HEK293T (cell line): ENCODE results near the gene STAT5B.

Experiments
- CTCF ChIA-PET: fragments of 350-600 bp; formaldehyde crosslinking; extraction: SDS; loops from one replicate; lab custom pipeline; 2021; ENCODE audit warnings: antibody characterized with exemption, inconsistent platforms; lab: Yijun Ruan, JAX
- POLR2A ChIA-PET: fragments of 350-600 bp; formaldehyde crosslinking; extraction: SDS; loops from one replicate; lab custom pipeline; 2020; ENCODE audit warnings: antibody characterized with exemption, inconsistent platforms; lab: Yijun Ruan, JAX
- DNase-seq: peaks from one replicate; pipeline ENCODE4 v3.0.0; 2012; ENCODE audit warnings: mixed read lengths; ENCODE audit errors: extremely low spot score
- ARNT ChIP-seq: fragments of 450-650 bp; IDR thresholded peaks from 2 replicates; pipeline ENCODE4 v1.6.1; 2017; ENCODE audit warnings: mild to moderate bottlenecking
- BHLHE40 ChIP-seq: fragments of 450-650 bp; IDR thresholded peaks from 2 replicates; pipeline ENCODE4 v1.6.1; 2016; ENCODE audit warnings: mild to moderate bottlenecking, moderate library complexity, borderline replicate concordance
- CTBP1 ChIP-seq: fragments of 450-650 bp; IDR thresholded peaks from 2 replicates; pipeline ENCODE4 v1.6.1; 2016; ENCODE audit warnings: borderline replicate concordance
- ELF4 ChIP-seq: fragments of 450-650 bp; IDR thresholded peaks from 2 replicates; pipeline ENCODE4 v1.6.1; 2017; ENCODE audit warnings: antibody characterized with exemption
- FOXA1 ChIP-seq: fragments of 450-650 bp; IDR thresholded peaks from 2 replicates; pipeline ENCODE4 v1.6.1; 2016; ENCODE audit warnings: mild to moderate bottlenecking
- FOXK2 ChIP-seq: fragments of 450-650 bp; IDR thresholded peaks from 2 replicates; pipeline ENCODE4 v1.6.1; 2016; ENCODE audit warnings: mild to moderate bottlenecking
- FOXM1 ChIP-seq: fragments of 450-650 bp; IDR thresholded peaks from 2 replicates; pipeline ENCODE4 v1.6.1; 2017; ENCODE audit warnings: mild to moderate bottlenecking, borderline replicate concordance
- HDGF ChIP-seq: fragments of 450-650 bp; IDR thresholded peaks from 2 replicates; pipeline ENCODE4 v1.6.1; 2017; ENCODE audit warnings: antibody characterized with exemption, borderline replicate concordance
- L3MBTL2 ChIP-seq: fragments of 450-650 bp; conservative IDR thresholded peaks from 2 replicates; pipeline ENCODE4 v1.6.1; 2016; ENCODE audit warnings: mild to moderate bottlenecking
- LEF1 ChIP-seq: fragments of 450-650 bp; IDR thresholded peaks from 2 replicates; pipeline ENCODE4 v1.6.1; 2017; ENCODE audit warnings: mild to moderate bottlenecking, borderline replicate concordance
- NFRKB ChIP-seq: fragments of 450-650 bp; IDR thresholded peaks from 2 replicates; pipeline ENCODE4 v1.6.1; 2016; ENCODE audit warnings: mild to moderate bottlenecking, moderate library complexity
- PKNOX1 ChIP-seq: fragments of 450-650 bp; IDR thresholded peaks from 2 replicates; pipeline ENCODE4 v1.6.1; 2016
- SP1 ChIP-seq: fragments of 450-650 bp; IDR thresholded peaks from 2 replicates; pipeline ENCODE4 v1.6.1; 2017
- SUZ12 ChIP-seq: fragments of 450-650 bp; IDR thresholded peaks from 2 replicates; pipeline ENCODE4 v1.6.1; 2016; ENCODE audit warnings: mild to moderate bottlenecking
- TARDBP ChIP-seq: fragments of 450-650 bp; IDR thresholded peaks from 2 replicates; pipeline ENCODE4 v1.6.1; 2016
- ZNF384 ChIP-seq: fragments of 450-650 bp; IDR thresholded peaks from 2 replicates; pipeline ENCODE4 v1.6.1; 2016

The STAT5B gene

GRCh38 chr17:42284566-42284965 lies 8.4 kb upstream of the STAT5B start:
- TF ChIP-seq HDGF (no peak), FOXK2 (no peak), L3MBTL2 (no peak), FOXM1 (no peak), CTBP1 (no peak), LEF1 (no peak), ELF4 (no peak), BHLHE40 (no peak), ARNT (no peak), ZNF384 (no peak), SUZ12 (no peak), PKNOX1 (no peak), TARDBP (no peak), NFRKB (no peak), SP1 (no peak), FOXA1 (no peak)
- DNase-seq = no peak
- ChIA-PET CTCF (no interaction called here), POLR2A (no interaction called here)

- DNase-seq = no peak
- ChIA-PET POLR2A (no interaction called here), CTCF (no interaction called here)
- TF ChIP-seq FOXA1 (no peak), NFRKB (no peak), LEF1 (no peak), SP1 (no peak), ZNF384 (no peak), PKNOX1 (no peak), ARNT (no peak), HDGF (no peak), CTBP1 (no peak), FOXM1 (no peak), BHLHE40 (no peak), TARDBP (no peak), FOXK2 (no peak), L3MBTL2 (no peak), ELF4 (no peak), SUZ12 (no peak)
These were observed 7.8 kb upstream of the STAT5B start for GRCh38 chr17:42284024-42284369.

- DNase-seq = no peak
- TF ChIP-seq ZNF384 (no peak), BHLHE40 (no peak), CTBP1 (no peak), ELF4 (no peak), TARDBP (no peak), HDGF (no peak), SUZ12 (no peak), LEF1 (no peak), L3MBTL2 (no peak), NFRKB (no peak), FOXM1 (no peak), FOXA1 (no peak), SP1 (no peak), PKNOX1 (no peak), ARNT (no peak), FOXK2 (no peak)
- CTCF ChIA-PET = no interaction called here
- POLR2A ChIA-PET = no interaction called here
These were observed 7.2 kb upstream of the STAT5B start for GRCh38 chr17:42283241-42284023.

GRCh38 chr17:42282478-42283080 lies 6.4 kb upstream of the STAT5B start:
- DNase-seq = no peak
- no peak for TF ChIP-seq L3MBTL2
- TF ChIP-seq LEF1 = no peak
- TF ChIP-seq NFRKB = no peak
- no peak for TF ChIP-seq CTBP1
- TF ChIP-seq ELF4 = no peak
- TF ChIP-seq ZNF384 = no peak
- TF ChIP-seq PKNOX1 = no peak
- no peak for TF ChIP-seq BHLHE40
- no peak for TF ChIP-seq SP1
- no peak for TF ChIP-seq FOXK2
- ChIA-PET CTCF (no interaction called here), POLR2A (no interaction called here)

- DNase-seq = peak; percentile 2
- CTCF ChIA-PET = no interaction called here
These were observed 5.4 kb upstream of the STAT5B start for GRCh38 chr17:42281571-42282096.

More at GRCh38 chr17:42281571-42282096, 5.4 kb upstream of the STAT5B start:
- TF ChIP-seq TARDBP (no peak), FOXA1 (no peak), LEF1 (no peak), PKNOX1 (no peak), NFRKB (no peak), ARNT (no peak), BHLHE40 (no peak), L3MBTL2 (no peak), FOXM1 (no peak)
- POLR2A ChIA-PET = no interaction called here
